HG02759 (cell line): Measurements from ENCODE around the gene SP2.

Experiments used
- ATAC-seq: cut with Tn5 transposase; IDR thresholded peaks from one replicate; pipeline ENCODE4 v1.9.1; 2021; ENCODE audit warnings: mild to moderate bottlenecking, moderate library complexity; ENCODE audit not compliant: unreplicated experiment

The SP2 gene

DNA sequence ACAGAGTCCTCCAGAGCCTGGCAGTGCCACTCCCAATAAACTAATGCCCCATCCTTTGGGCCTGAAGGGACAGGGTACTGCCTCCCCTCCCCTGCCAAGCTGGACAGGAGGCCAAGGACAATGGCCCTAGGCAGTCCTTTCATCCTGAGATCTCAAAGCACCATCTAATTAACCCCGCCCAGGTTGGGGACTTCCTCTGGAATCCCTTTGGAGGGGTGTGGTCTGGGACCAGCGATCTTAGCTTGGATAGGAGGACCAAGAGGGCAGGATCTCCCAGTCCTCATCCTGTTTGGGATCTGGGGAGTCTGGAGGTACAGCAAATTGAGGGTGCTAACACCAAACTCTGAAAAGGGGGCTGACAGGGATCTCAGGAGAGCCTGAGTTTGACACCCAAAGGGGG is 26.9 kb upstream of the SP2 start:
- no peak for ATAC-seq

DNA sequence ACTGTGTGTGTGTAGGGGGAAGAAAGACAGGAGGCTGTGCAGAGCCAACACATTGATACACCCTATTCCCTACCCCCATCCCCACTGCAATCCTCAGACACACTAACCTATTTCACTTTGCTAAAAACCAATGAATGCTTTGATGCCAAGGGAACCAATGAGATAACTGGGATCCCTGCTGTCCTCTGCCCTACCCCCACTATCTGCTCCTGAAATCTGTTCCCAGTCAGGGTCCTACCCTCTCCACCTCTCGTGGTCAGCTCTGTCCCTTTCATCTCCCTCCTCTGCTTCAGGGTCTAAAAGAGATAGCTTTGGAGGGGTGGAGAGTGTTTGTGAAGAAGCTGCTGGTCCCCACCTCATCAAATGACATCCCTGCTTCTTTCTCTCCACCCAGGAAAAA is 26.0 kb upstream of the SP2 start:
- ATAC-seq: no peak

DNA sequence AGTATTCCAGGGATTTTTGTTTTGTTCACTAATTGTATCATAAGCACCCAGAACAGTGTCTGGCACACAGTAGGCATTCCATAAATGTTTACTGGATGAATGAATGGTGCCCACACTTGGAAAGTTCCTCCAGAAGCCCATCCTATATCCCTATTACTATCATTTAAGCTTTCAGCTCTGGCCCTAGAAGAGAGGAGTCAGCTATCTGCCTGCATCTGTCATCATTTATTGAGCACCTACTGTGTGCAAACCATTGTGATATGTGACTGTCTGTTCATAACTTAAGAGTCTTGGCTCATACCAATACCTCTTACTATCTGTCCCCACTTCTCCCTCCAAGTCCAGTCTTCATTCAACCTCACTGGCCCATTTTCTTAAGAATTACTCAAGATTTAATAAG is 25.0 kb upstream of the SP2 start:
- no peak for ATAC-seq

DNA sequence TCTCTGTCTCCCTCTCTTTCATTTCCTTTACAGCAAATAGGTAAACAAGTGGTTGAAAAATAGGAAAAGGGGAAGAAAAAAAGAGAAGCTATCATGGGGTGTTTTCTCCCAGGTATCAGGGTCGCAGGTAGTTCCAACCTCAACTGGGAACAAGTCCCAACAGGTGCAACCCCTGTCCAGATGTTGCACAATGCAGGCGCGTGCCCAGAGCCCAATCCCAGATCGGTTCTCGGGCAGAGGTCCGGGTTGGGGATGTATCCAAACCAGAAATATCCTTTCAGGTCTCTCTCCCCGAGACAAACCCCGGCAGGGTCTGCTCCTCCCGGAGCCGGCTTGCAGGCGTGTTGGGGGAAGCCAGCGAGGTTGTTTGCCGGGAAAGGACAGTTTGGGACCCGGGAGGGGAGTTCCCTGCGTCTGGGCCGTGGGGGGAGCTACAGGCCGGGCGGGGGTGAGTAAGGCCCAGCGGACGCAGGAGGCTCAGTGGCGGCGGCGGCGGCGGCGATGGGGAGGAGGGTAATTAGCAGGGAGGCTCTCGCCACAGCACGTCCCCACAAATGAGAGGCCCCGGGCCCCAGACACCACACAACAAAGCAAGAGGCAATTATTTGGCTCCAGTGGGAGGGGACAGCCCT is 23.9 kb upstream of the SP2 start:
- ATAC-seq: no peak

DNA sequence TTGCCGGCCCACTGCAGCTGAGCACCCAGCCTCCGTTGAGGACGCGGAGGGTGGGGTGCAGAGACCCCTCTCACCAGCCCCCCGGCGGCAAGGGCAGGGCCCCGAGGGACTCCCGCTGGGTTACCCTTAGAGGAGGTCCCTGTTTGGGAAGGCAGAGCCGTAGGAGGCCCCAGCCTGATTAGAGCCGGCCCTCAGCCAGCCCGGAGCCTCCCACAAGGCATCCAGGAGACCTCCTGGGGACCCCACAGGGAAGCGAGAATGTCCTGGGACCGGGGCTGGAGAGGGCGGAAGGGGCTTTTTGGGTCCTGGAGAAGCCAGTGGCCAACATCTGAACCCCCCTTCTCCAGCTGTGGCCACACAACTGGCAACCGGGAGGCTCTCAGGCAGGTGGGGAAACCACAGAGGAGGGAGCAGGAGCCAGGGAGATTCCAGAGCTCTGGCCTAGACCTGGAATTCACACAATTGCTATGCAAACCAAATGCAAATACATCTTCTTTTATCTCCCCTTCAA is 23.3 kb upstream of the SP2 start:
- no peak for ATAC-seq

DNA sequence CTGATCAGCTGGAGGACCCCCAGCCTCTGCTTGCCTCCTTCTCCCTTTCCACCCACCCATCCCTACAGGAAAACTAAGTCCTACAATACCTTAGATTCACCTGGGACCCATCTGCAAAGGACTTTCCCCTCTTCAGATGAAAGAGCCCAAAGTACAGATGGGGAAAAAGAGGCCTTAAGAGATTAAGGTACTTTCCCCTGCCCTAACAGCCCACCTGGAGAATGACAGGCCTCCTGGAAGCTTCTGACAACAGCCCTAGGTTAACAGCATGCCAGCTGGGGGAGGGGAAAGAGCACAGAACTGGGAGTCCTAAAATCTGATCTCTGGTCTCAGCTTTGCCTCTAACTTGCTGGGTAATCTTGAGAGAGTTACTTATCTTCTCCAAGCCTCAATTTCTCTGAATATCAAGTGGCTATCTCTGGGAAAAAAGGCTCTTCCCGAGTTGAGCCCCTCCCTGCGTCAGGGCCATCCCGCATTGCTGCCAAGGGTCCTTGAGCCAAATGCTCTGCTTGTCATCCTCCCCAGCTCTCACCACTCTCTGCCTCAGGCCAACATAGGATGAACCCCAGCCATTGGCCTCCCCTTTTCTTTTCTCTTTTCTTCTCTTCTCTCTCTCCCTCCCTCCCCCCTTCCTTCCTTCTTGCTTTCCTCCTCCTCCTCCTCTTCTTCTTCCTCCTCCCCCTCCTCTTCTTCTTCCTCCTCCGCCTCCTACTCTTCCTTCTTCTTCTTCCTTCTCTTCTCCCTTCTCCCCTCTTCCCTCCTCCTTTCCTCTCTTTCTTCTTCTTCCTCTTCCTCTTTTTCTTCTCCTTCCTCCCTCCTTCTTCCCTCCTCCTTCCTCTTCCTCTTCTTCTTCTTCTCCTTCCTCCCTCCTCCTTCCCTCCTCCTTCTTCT is 22.6 kb upstream of the SP2 start:
- no peak for ATAC-seq

DNA sequence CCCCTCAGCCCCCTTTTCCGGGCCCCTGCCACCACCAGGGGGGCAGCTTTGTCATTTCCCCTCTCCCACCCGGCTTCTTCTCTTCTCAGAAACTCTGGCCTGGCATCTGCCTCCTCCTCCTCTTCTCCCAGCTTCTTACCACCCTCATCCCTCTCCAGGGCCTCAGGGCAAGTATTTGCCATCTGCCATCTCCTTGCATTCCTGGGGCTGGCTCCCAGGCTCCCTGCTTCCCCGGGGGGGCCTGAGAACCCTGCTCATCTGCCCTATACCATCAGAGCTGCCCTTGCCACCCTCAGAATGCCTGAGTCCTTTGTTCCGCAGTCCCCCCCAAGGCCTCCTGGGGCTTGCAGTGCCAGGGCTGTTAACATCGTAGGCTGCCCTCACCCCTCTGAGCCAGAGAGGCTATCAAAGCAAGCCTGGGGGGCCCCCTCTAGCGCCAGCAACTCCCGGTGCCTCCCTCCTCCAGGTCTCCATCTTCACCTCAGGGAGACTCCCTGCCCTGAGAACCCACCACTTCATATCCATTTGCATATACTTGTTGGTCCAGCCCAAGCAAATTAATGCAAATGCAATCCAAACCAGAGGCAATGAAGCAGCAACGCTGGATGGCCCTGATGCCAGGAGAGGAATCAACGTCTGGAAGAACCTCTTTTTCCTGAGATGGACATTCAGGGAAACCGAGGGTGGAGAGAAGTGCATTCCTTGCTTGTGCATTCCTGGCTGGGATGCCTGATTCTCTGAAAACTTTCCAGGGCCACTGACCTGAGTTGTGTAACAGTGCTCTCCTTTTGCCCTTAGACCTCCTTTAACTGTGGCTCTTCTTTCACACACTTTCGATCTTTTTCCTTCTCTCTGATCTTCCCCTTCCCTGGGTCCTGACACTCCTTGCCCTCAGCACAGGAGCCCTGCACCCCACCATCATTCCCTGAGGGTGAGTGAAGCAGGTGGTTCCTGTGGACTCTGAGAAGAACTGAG is 20.7 kb upstream of the SP2 start:
- ATAC-seq: no peak

DNA sequence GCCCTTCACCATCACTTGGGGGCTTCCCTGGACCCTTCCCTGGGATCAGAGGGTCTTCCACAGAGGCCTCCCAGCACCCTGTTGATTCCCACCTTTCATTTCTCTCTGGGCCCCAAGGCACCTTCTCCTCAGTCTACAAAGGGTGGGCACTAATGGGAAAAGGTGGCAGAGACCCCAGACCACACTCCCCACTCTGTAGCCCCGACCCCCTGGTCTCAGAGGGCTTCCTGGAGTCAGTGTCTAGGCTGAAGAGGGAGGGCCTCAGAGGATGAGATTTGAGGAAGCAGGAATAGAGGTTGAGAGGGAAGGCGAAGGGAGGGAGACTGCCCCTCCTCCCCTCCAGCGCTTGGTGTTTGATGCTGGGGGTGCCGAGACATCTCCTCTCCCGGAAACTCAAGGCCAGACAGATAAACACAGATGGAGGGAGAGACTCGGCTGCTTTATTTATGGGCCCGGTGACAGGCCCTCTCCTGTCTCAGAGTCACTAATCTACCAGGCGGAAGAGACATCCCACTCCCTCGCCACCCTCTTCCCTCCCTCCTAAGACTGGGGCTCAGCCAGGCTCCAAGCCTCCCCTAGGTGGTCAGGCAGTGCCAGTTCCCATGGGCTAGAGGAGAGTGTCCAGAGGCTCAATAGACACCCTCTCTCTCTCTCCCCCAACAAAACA is 18.5 kb upstream of the SP2 start:
- ATAC-seq: no peak

DNA sequence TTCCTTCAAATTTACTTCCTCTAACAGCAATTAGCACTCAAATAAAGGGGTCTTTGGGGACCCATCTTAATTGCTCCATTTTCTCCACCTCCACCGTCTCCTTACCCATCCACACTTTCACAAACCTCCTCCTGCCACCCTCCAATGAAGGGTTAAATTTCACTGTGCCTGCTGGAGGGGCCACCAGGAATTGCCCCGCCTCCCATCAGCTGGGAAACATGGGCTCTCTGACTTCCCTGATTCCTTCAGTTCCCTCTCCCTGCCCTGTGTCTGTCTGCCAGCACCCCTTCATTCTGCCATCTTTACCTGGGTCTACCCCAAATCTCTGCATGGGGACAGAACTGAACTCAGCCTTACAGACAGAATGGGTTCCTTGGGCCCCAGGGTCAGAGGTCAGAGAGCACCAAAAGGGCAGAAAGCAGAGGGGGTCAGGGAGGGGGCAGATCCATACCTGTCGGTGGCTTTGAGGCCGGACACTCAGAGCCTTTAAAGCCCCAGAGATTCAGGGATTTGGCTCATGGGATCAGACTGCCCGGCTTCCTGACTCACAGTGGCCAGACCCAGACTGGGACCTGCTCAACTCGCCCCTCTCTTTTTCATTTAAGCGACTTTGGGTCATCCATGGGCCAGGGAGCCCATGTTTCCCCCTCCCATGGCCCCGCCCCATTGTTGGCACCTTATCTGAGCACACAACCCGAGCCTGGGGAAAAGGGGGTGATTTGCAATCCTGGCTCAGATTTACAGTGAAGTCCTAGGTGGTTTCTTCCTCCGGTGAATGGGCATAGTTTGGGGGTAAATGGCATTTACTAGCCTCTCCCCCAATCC is 17.6 kb upstream of the SP2 start:
- no peak for ATAC-seq

DNA sequence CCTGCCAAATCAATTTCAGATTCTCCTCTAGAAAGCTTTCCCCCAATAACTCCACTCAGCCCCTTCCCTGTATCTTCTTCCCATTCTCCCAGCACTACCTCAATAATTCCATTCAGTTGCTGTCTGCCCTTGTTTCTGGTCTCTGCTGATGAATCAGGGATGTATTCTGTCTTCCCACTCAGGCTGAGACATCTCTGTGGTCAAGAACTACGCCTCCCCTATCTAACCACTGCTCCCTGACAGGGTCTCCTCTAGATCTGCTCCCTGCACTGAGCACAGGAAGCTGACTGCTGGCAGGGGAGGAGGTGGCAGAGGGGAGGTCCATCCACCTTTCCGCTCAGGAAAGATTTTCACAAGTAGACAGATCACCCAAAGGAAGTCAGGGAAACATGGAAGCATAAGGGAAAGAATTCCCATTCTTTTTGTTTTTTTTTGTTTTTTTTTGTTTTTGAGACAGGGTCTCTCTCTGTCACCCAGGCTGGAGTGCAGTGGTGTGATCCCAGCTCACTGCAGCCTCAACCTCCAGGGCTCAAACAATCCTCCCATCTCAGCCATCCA is 16.9 kb upstream of the SP2 start:
- no peak for ATAC-seq

DNA sequence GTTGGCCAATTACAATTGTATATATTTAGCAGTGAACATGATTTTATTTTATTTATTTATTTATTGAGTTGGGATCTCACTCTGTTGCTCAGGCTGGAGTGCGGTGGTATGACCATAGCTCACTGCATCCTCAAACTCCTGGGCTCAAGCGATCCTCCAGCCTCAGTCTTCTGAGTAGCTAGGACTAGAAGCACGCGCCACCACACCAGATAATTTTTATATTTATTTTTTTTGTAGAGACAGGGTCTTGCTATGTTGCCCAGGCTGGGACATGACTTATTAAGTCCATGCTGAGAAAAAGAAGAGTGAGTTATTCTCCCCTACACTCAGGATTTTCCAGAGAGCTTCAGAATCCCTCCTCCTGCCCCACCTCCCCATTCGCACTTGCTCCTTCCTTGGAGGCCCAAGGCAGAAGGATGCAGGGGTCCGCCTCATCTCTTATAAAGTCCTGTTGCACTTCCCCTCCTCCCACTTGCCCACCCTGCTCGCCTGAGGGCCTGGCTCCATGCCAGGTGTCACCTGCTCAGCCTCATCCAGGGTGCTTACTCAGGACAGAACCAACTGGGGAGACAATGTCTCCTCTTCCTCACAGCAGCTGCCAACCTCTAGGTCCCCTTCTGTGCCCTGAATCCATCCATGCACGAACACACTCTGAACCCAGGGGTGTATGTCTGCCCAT is 16.1 kb upstream of the SP2 start:
- no peak for ATAC-seq

DNA sequence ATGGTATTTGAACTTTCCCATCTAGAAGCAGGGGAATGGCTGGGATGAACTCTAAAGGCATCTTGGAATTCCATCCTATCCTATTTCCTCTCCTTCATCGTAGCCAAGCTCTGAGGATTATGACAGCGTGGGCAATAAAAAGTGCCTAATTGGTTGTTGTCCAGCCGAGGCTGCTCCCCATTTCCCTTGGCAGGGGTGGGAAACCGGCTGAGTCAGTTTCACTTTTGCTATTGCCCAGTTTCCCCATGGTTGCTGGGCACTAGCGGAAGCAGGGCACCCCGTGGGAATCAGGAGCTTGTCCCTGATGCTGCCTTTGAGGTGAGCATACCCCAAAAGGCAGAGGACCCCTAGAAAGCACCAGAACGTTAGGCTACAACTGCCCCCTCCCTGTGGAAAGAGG is 13.8 kb upstream of the SP2 start:
- no peak for ATAC-seq

DNA sequence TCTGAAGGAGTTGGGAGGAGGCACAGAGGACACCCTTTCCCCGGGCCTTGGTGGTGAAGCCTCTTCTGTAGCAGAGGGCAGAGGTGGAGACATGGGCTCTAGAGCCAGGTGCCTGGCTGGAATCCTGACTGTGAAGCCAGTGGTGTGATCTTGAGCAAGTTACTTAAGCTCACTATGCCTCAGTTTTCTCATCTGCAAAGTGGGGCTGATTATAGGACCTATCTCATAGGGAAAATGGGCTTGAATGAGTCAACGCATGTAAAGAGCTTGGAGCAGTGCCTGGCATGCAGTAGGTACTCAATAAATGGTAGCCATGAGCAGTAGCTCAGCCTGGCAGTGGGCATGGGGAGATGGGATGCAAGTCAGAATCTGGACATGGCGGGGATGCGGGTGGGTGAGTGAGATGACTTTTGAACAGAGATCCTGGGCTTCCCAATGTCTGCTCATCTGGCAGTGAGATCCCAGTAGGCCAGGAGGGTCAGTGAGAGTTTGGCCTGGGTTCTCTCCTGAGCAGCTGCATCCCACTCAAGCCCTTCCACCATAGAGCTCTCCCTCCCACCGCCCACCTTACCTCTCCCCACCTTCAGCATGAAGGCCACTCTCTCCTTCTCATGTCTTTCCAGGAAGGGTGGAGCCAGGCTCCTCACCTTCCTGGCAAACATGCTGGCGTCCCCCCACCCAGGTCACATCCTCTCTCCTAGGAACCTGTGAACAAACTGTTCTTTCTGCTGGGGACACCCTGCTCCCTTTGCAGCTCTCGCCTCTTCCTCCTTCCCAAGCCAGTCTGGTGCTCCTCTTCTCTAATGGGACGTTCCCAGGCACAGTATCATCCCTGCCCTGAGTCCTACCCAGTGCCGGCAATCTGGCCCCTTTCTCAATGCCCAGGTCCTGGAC is 13.1 kb upstream of the SP2 start:
- no peak for ATAC-seq

DNA sequence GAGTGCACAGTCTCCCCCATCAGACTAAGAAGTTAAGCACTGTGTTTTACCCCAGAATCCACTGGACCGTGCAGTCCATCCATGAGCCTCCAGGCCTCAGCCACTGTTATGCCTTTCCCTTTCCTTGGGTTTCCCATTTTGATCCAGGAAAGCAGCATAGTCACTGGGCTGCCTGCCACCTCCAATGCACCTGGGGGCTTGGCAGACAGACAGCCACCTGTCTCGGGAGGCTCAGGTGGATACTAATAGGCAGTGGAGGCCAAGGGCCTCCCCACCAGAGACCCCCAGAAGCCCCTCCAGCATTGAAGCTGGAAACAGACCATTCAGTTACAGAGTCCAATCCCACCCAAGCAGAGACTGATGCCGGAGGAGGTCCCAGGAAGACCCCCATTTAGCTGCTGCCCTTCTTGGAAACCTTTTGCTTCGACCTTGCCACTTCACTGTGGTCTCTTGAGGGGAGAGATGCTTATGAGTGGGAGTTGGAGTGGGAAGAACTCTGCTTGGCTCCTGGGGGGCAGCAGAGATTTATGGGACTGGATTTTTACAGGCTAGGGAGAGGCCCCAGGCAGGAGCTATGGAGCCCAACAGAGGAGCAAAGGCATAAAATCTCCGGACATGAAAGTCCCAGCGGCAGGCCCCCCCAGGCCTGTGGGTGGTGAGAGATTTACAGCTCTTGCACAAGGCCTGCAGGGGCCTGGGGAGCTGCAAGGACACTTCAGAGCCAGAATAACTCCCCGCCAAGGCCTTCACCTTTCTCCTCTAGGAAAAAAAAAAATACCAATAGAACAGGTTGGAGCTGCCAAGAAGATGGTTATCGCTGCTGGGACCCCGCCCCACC is 12.2 kb upstream of the SP2 start:
- ATAC-seq: no peak

DNA sequence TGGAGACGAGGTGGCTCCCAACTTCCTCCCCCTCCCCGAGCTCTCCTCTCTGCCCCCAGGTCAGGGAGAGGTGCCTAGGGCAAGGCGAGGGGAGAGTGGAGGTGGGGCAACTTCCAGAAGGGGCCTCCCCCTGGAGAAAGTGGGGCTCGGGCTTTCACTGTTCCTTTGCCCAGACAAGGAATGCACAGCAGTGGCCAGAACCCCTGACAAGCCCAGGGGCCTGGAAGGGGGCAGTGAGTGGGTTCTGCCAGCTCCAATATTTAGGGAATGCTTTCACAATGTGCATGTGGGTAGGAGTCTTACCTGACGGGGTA is 11.7 kb upstream of the SP2 start:
- ATAC-seq: no peak

DNA sequence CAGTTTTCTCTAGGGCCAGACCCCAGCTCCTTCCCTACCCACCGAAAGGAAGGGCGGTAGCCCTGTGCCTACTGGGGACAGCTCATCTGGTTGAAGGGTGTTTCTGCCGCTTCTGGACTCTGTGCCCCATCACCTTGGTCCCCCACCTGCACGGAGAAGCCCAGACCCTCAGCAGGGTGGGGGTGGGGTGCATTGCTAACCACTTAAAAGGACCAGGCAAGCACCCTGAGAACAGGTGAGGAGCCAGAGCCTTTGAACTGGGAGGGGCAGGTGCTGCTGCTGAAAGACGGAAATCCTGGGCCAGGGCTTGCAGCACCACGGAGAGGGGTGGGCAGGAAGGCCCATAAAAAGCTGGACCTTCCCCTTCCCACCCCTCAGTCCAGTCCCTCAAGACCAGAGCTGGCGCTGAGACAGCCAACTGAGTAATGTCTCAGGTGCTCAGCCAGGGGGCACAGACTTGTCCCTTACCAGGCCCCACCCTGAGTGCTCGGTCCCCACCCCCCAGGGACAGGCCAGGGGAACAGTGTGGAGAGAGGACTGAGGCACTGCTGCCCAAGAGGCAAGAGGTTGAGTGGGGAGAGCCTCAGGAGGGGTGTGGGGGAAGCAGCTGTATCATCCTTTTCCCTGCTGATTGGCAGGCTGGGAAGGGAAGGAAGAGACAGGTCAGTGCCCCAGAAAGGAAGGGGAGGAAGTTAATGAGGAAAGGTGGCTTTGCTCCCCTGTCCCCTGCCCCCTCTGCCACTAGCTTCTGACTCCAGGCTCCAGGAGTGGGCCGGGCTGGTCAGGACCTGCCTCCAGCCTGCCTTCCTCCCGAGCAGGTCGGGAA is 10.9 kb upstream of the SP2 start:
- no peak for ATAC-seq
